ENCODE results near the gene NR2C2. TPM values are rescaled to one million over a fixed set of nuclear protein-coding genes. Genes with fewer than 3 reads are reported as not detected.

The NR2C2 gene
- total RNA-seq, 1 experiment from 2014 or later = 18.0 TPM

GRCh38 chr3:15063238-15063637, 115.9 kb downstream of the NR2C2 start:
- no peak for DNase-seq (ENCODE audit: low spot score)

GRCh38 chr3:15063656-15064286, 116.4 kb downstream of the NR2C2 start:
- DNase-seq (ENCODE audit: low spot score) = no peak

- peak; percentile 18 for DNase-seq (ENCODE audit: low spot score)
Observed at GRCh38 chr3:15064299-15064834, 117.0 kb downstream of the NR2C2 start.

GRCh38 chr3:15064835-15065549, 117.6 kb downstream of the NR2C2 start, which contains the start of gene MRPS25:
Gene MRPS25 (minus strand): TSS chr3:15065315. CDS start chr3:15065194, 121 bp downstream.
- peak; percentile 75 for DNase-seq (ENCODE audit: low spot score)

GRCh38 chr3:15065550-15066007, 118.2 kb downstream of the NR2C2 start:
- DNase-seq (ENCODE audit: low spot score) = no peak

GRCh38 chr3:15066467-15066866, 119.1 kb downstream of the NR2C2 start:
- no peak for DNase-seq (ENCODE audit: low spot score)

GRCh38 chr3:15069441-15069840, 122.1 kb downstream of the NR2C2 start:
- no peak for DNase-seq (ENCODE audit: low spot score)

GRCh38 chr3:15071699-15072098, 124.3 kb downstream of the NR2C2 start:
- DNase-seq (ENCODE audit: low spot score) = no peak

GRCh38 chr3:15074500-15074899, 127.1 kb downstream of the NR2C2 start:
- no peak for DNase-seq (ENCODE audit: low spot score)

- no peak for DNase-seq (ENCODE audit: low spot score)
Observed at GRCh38 chr3:15079091-15079490, 131.7 kb downstream of the NR2C2 start.

GRCh38 chr3:15081960-15082664, 134.7 kb downstream of the NR2C2 start:
- DNase-seq (ENCODE audit: low spot score) = no peak

- DNase-seq (ENCODE audit: low spot score) = no peak
Observed at GRCh38 chr3:15083252-15083651, 135.9 kb downstream of the NR2C2 start.

- DNase-seq (ENCODE audit: low spot score) = no peak
Observed at GRCh38 chr3:15086263-15086662, 138.9 kb downstream of the NR2C2 start.

- DNase-seq (ENCODE audit: low spot score) = no peak
Observed at GRCh38 chr3:15086699-15087098, 139.3 kb downstream of the NR2C2 start.

- no peak for DNase-seq (ENCODE audit: low spot score)
Observed at GRCh38 chr3:15089201-15089600, 141.8 kb downstream of the NR2C2 start.

- no peak for DNase-seq (ENCODE audit: low spot score)
Observed at GRCh38 chr3:15091575-15091974, 144.2 kb downstream of the NR2C2 start.

- no peak for DNase-seq (ENCODE audit: low spot score)
Observed at GRCh38 chr3:15092686-15093085, 145.3 kb downstream of the NR2C2 start.

- no peak for DNase-seq (ENCODE audit: low spot score)
Observed at GRCh38 chr3:15094187-15094875, 146.9 kb downstream of the NR2C2 start.

- no peak for DNase-seq (ENCODE audit: low spot score)
Observed at GRCh38 chr3:15096046-15096445, 148.7 kb downstream of the NR2C2 start.

- no peak for DNase-seq (ENCODE audit: low spot score)
Observed at GRCh38 chr3:15097891-15098290, 150.5 kb downstream of the NR2C2 start.
